Left lung (tissue), 10 donors: Measurements from ENCODE around the gene APRT. TPM values are rescaled to one million over a fixed set of nuclear protein-coding genes. Genes with fewer than 3 reads are reported as not detected.
"Not testable (repeated sequence)": the region's sequence is repeated elsewhere in the genome, so short reads cannot be mapped to it uniquely, and the experiment has no call there.

Experiments
- ATAC-seq: fragments of 200-7000 bp; cut with Tn5 transposase; one replicate; pipeline ENCODE4 v1.9.1; 2020; ENCODE audit warnings: moderate library complexity
- DNase-seq, 4 donors: peaks; one replicate each; pipeline ENCODE4 v3.0.0-alpha.2; 2013 to 2020
- H3K27ac ChIP-seq, 2 donors: fragments of 200-600 bp; sonication (generic) in 1 of 2; one replicate each; pipeline versions ENCODE4 v1.5.0 to v1.8.0; 2020 to 2021
- H3K27me3 ChIP-seq, 2 donors: fragments of 200-600 bp; sonication (generic) in 1 of 2; one replicate each; pipeline versions ENCODE4 v1.5.0 to v1.8.0; 2020 to 2021
- H3K36me3 ChIP-seq, 2 donors: fragments of 200-600 bp; sonication (generic) in 1 of 2; one replicate each; pipeline versions ENCODE4 v1.5.0 to v1.8.0; 2020 to 2021
- H3K4me1 ChIP-seq, 2 donors: fragments of 200-600 bp; one replicate each; pipeline ENCODE4 v1.8.0; 2021
- H3K4me3 ChIP-seq, 2 donors: fragments of 200-600 bp; sonication (generic) in 1 of 2; one replicate each; pipeline versions ENCODE4 v1.5.0 to v1.8.0; 2020 to 2021; ENCODE audit warnings: mild to moderate bottlenecking in 1 of 2
- H3K9me3 ChIP-seq, 2 donors: fragments of 200-600 bp; sonication (generic) in 1 of 2; one replicate each; pipeline versions ENCODE4 v1.5.0 to v1.8.0; 2020 to 2021
- CTCF ChIP-seq, 2 donors: fragments of 200-600 bp; sonication (generic) in 1 of 2; IDR thresholded peaks; one replicate each; pipeline versions ENCODE4 v1.5.0 to v1.8.0; 2021; ENCODE audit warnings: antibody characterized with exemption in 2 of 2
- intact Hi-C, 2 donors: fragments of 100-400 bp; cut with DNase I; formaldehyde crosslinking; loops; one replicate each; pipeline versions ENCODE4 v1.11.2 to v1.14.2; 2022
- polyA plus RNA-seq, 6 donors: library from polyadenylated mRNA; unstranded; fragments of 120-200 nt; gene quantifications; one replicate each; pipeline ENCODE4 v1.2.1, GENCODE V29; 2013; ENCODE audit not compliant: insufficient read length in 6 of 6
- total RNA-seq, 2 donors: library from RNA; stranded (reverse); fragmentation: NEBNext Ultra II Directional; extraction: Animal tissue kit (Norgen Biotek cat#: 25700); gene quantifications; one replicate each; pipeline ENCODE4 v1.2.1, GENCODE V29; 2021
- donor health status: DM: no; HTN: yes; CAD: no.
- donor health status: DM: no; HTN: no; CAD: no.

The APRT gene
- total and polyA plus RNA-seq, 8 donors = 69.9 to 161 (median 96.8) TPM

GRCh38 chr16:88826070-88826840, 14.5 kb upstream of the APRT start:
- no peak for TF ChIP-seq CTCF (IDR thresholded peaks at IDR 0.05)

GRCh38 chr16:88825146-88825545, 13.4 kb upstream of the APRT start:
- H3K4me1 ChIP-seq = no peaks in the 10 kb centered on the region
- intact Hi-C loops = no loop called here
- H3K4me3 ChIP-seq = no peak overlapping the region
- TF ChIP-seq CTCF (IDR thresholded peaks at IDR 0.05) = no peak
- no peaks in the 10 kb centered on the region for H3K9me3 ChIP-seq
- no peak for DNase-seq
- no peak overlapping the region for H3K27ac ChIP-seq
- peaks cover 0 to 79% of the 10 kb centered on the region in 2 donors for H3K36me3 ChIP-seq
- no peaks in the 10 kb centered on the region for H3K27me3 ChIP-seq
- no peak for ATAC-seq

More at GRCh38 chr16:88826070-88826840, 14.5 kb upstream of the APRT start:
- no peak for DNase-seq
- no peaks in the 10 kb centered on the region for H3K4me1 ChIP-seq
- ATAC-seq = no peak
- intact Hi-C loops = no loop called here
- peaks cover 0 to 77% of the 10 kb centered on the region in 2 donors for H3K36me3 ChIP-seq
- no peak overlapping the region for H3K27ac ChIP-seq
- no peak overlapping the region for H3K4me3 ChIP-seq
- H3K9me3 ChIP-seq = no peaks in the 10 kb centered on the region
- H3K27me3 ChIP-seq = no peaks in the 10 kb centered on the region

DNA sequence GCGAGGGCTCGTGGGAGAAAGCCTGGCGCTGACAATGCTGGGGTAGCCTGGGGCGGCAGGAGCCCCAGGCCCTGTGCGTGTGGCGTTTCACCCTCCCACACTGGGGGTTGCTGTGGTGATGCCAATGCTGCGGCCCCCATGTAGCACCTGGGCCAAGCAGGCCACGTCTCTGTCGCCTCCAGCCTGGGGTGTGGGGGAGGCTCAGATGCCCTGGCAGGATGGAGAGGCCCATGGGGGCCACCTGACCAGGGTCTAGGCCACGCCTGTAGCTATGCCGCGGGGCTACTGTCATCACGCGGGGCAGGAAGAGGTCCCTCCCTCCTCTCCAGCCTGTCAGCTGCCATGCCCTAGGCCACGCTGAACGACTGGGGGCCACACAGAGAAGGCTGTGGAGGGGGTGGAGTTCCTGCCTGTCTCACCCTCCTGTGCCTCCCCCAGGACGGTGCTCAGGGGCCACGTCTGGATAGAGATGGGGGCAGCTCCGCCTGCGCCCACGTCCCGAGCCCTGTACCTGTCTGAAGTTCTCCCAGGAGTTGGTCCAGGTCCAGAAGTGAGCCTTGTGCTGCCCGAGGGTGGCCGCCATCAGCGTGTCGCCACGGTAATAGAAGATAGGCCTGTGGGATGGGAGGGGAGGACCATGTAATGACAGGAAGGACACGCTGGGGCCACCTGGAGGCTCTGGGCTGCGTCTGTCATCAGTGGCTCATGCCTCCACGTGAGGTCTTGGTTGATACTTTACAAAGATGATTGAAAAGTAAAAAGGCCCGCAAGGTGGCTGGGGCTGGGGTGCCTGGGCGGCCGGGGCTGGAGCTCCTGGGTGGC, 12.7 kb upstream of the APRT start:
- Histone ChIP-seq H3K4me3 (no peak overlapping the region), H3K4me1 (no peaks in the 10 kb centered on the region), H3K27ac (no peak overlapping the region), H3K9me3 (no peaks in the 10 kb centered on the region), H3K27me3 (no peaks in the 10 kb centered on the region), H3K36me3 (peaks cover 0 to 82% of the 10 kb centered on the region in 2 donors)
- intact Hi-C loops = no loop called here
- no peak for TF ChIP-seq CTCF (IDR thresholded peaks at IDR 0.05)
- DNase-seq = no peak
- no peak for ATAC-seq

DNA sequence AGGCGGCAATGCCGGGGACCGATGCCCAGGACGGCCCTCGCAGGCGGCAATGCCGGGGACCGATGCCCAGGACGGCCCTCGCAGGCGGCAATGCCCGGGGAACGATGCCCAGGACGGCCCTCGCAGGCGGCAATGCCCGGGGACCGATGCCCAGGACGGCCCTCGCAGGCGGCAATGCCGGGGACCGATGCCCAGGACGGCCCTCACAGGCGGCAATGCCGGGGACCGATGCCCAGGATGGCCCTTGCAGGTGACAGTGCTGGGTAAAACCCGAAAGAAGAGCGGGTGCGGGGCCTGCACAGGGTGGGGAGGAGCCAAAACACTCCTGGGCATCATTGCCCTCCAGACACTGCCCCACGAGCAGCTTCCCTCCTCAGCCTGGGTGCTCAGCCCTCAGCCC, 11.9 kb upstream of the APRT start:
- ATAC-seq, DNase-seq, H3K4me3 ChIP-seq, H3K4me1 ChIP-seq, H3K9me3 ChIP-seq, H3K27me3 ChIP-seq, intact Hi-C loops, H3K27ac ChIP-seq: not testable (repeated sequence)
- peaks cover 0 to 76% of the 10 kb centered on the region in 2 donors for H3K36me3 ChIP-seq

- DNase-seq (no peak), ATAC-seq (no peak)
- peaks cover 0 to 70% of the 10 kb centered on the region in 2 donors for H3K36me3 ChIP-seq
- intact Hi-C loops = no loop called here
- H3K4me1 ChIP-seq = no peaks in the 10 kb centered on the region
- H3K9me3 ChIP-seq = no peaks in the 10 kb centered on the region
- TF ChIP-seq CTCF (IDR thresholded peaks at IDR 0.05) = no peak
- H3K27ac ChIP-seq = no peak overlapping the region
- no peak overlapping the region for H3K4me3 ChIP-seq
- H3K27me3 ChIP-seq = no peaks in the 10 kb centered on the region
Observed at GRCh38 chr16:88822281-88823040, 10.7 kb upstream of the APRT start.
